Mesendoderm (in vitro differentiated cells): Measurements from ENCODE around the gene FIGNL2.

ENCODE experiments used
- DNase-seq: peaks from one replicate; pipeline ENCODE4 v3.0.0; 2013
- H2AK5ac ChIP-seq: 2 replicates; pipeline ENCODE4 v1.6.1; 2013; ENCODE audit warnings: low read length, inconsistent platforms
- H2BK120ac ChIP-seq: 2 replicates; pipeline ENCODE4 v1.6.1; 2013; ENCODE audit warnings: low read depth, mild to moderate bottlenecking, low read length, moderate library complexity, mixed read lengths
- H2BK15ac ChIP-seq: replicated peaks from 2 replicates; pipeline ENCODE4 v1.6.1; 2013; ENCODE audit warnings: low read depth, mild to moderate bottlenecking, moderate library complexity
- H2BK5ac ChIP-seq: 2 replicates; pipeline ENCODE4 v1.6.1; 2013; ENCODE audit warnings: low read length, inconsistent platforms
- H3K18ac ChIP-seq: 2 replicates; pipeline ENCODE4 v1.6.1; 2013; ENCODE audit warnings: mild to moderate bottlenecking, low read length, mixed read lengths
- H3K23ac ChIP-seq: one replicate; pipeline ENCODE4 v1.6.1; 2013; ENCODE audit warnings: low read length
- H3K27ac ChIP-seq: 2 replicates; pipeline ENCODE4 v1.5.1; 2013; ENCODE audit warnings: low read depth, mild to moderate bottlenecking, inconsistent platforms, low read length, moderate library complexity
- H3K27me3 ChIP-seq: 2 replicates; pipeline ENCODE4 v1.6.1; 2013; ENCODE audit warnings: low read length, control low read depth, mild to moderate bottlenecking, inconsistent platforms; ENCODE audit not compliant: insufficient read depth, poor library complexity
- H3K36me3 ChIP-seq: 2 replicates; pipeline ENCODE4 v1.6.1; 2013; ENCODE audit warnings: low read length, inconsistent platforms; ENCODE audit not compliant: control insufficient read depth, insufficient read depth
- H3K4ac ChIP-seq: one replicate; pipeline ENCODE4 v1.6.1; 2013; ENCODE audit warnings: low read depth, mild to moderate bottlenecking, low read length, moderate library complexity
- H3K4me1 ChIP-seq: 2 replicates; pipeline ENCODE4 v1.6.1; 2013; ENCODE audit warnings: low read depth, low read length, inconsistent platforms; ENCODE audit not compliant: control insufficient read depth
- H3K4me2 ChIP-seq: 2 replicates; pipeline ENCODE4 v1.6.1; 2013; ENCODE audit warnings: low read length
- H3K4me3 ChIP-seq: 2 replicates; pipeline ENCODE4 v1.5.1; 2013; ENCODE audit warnings: mild to moderate bottlenecking, low read length
- H3K56ac ChIP-seq: one replicate; pipeline ENCODE4 v1.6.1; 2013; ENCODE audit warnings: low read length
- H3K79me1 ChIP-seq: 2 replicates; pipeline ENCODE4 v1.6.1; 2013; ENCODE audit warnings: low read length, inconsistent platforms
- H3K79me2 ChIP-seq: 2 replicates; pipeline ENCODE4 v1.6.1; 2013; ENCODE audit warnings: mild to moderate bottlenecking, low read length; ENCODE audit not compliant: control insufficient read depth, insufficient read depth
- H3K9ac ChIP-seq: 2 replicates; pipeline ENCODE4 v1.6.1; 2013; ENCODE audit warnings: low read length, inconsistent platforms
- H4K5ac ChIP-seq: one replicate; pipeline ENCODE4 v1.6.1; 2013; ENCODE audit warnings: low read length
- H4K8ac ChIP-seq: one replicate; pipeline ENCODE4 v1.6.1; 2013; ENCODE audit warnings: low read depth, mild to moderate bottlenecking, control low read depth, low read length, moderate library complexity
- WGBS: extraction: QIAGEN DNeasy Blood & Tissue Kit; methylation state at CpG from one replicate; pipeline ENCODE4 v1.1.7; 2013; ENCODE audit warnings: low lambda C conversion rate, missing lambda C conversion rate; ENCODE audit not compliant: insufficient coverage; ENCODE audit errors: extremely low coverage; 5-methylcytosine and 5-hydroxymethylcytosine counted together

FIGNL2 gene

GRCh38 chr12:51850081-51850964 lies 1.8 kb upstream of the FIGNL2 start:
- no peak for DNase-seq
- Histone ChIP-seq H4K5ac (no peak overlapping the region), H2BK5ac (no peak overlapping the region), H3K4ac (no peak overlapping the region), H2BK120ac (no peak overlapping the region), H3K4me3 (no peak overlapping the region), H3K18ac (no peak overlapping the region), H3K79me2 (no peaks in the 10 kb centered on the region), H4K8ac (no peak overlapping the region), H3K23ac (no peak overlapping the region), H3K4me2 (no peak overlapping the region), H2AK5ac (no peak overlapping the region), H3K4me1 (peaks cover 5% of the 10 kb centered on the region), H3K9ac (no peak overlapping the region), H3K79me1 (no peaks in the 10 kb centered on the region), H3K36me3 (no peaks in the 10 kb centered on the region), H3K56ac (peak overlapping the region; percentile 10), H2BK15ac (no peak overlapping the region), H3K27me3 (no peaks in the 10 kb centered on the region), H3K27ac (no peak overlapping the region)
- no CpG with 5 or more reads among the region's 8 CpGs for WGBS

GRCh38 chr12:51848841-51849735 lies 570 bp upstream of the FIGNL2 start:
- Histone ChIP-seq H3K4me2 (peak overlapping the region; percentile 64), H3K18ac (peak overlapping the region; percentile 57), H3K36me3 (no peaks in the 10 kb centered on the region), H3K4me1 (peaks cover 5% of the 10 kb centered on the region), H3K9ac (peak overlapping the region; percentile 74), H3K4me3 (peak overlapping the region; percentile 21), H3K79me1 (no peaks in the 10 kb centered on the region), H4K5ac (no peak overlapping the region), H3K27me3 (no peaks in the 10 kb centered on the region), H3K4ac (no peak overlapping the region), H3K27ac (no peak overlapping the region), H3K79me2 (no peaks in the 10 kb centered on the region), H2BK5ac (no peak overlapping the region), H2AK5ac (no peak overlapping the region), H4K8ac (no peak overlapping the region), H2BK15ac (no peak overlapping the region), H2BK120ac (no peak overlapping the region), H3K23ac (no peak overlapping the region), H3K56ac (peak overlapping the region; percentile 82)
- peak; percentile 71 for DNase-seq
- no CpG with 5 or more reads among the region's 57 CpGs for WGBS

DNA sequence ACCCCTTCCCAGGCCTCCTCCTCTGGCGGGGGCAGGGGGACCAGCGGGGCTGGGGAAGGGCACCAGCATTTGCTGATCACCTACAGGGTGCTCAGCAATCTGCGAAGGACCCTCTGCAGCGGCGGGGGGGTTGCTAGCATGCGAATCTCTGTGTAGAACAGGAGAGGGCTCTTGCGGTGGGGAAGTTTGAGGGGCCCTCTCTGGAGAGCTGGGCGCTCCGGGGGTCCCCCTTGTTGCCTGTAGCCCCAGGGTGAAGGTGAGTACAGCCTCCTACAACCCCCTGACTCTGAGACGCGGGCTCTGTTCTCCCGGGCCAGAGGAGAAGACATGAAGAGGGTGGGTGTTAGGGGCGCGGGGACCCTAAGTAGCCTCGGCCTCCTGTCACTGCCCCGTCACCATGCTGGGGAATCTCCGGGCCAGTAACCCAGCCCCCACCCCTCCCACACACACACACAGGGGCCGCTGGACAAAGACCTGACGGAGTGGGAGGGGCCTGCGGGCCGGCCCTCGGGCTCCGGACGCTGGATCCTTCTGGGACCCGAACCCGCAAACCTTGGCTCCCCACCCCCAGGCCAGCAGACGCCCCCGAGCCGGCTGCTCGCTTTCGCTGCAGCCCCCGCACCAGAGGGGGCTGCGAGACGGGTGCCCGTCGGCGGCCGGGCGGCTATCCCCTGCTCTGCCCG lies 734 bp downstream of the FIGNL2 start:
- Histone ChIP-seq H3K56ac (peak overlapping the region; percentile 79), H3K4me2 (peak overlapping the region; percentile 93), H3K27ac (no peak overlapping the region), H3K79me2 (no peaks in the 10 kb centered on the region), H2AK5ac (no peak overlapping the region), H2BK120ac (peak overlapping the region; percentile 7), H4K8ac (no peak overlapping the region), H4K5ac (no peak overlapping the region), H3K4me3 (peak overlapping the region; percentile 47), H3K79me1 (no peaks in the 10 kb centered on the region), H3K18ac (peak overlapping the region; percentile 90), H2BK15ac (no peak overlapping the region), H3K23ac (no peak overlapping the region), H3K4ac (peak overlapping the region; percentile 86), H2BK5ac (no peak overlapping the region), H3K36me3 (no peaks in the 10 kb centered on the region), H3K27me3 (no peaks in the 10 kb centered on the region), H3K9ac (peak overlapping the region; percentile 69), H3K4me1 (peaks cover 5% of the 10 kb centered on the region)
- no CpG with 5 or more reads among the region's 40 CpGs for WGBS
- DNase-seq = peak; percentile 40

DNA sequence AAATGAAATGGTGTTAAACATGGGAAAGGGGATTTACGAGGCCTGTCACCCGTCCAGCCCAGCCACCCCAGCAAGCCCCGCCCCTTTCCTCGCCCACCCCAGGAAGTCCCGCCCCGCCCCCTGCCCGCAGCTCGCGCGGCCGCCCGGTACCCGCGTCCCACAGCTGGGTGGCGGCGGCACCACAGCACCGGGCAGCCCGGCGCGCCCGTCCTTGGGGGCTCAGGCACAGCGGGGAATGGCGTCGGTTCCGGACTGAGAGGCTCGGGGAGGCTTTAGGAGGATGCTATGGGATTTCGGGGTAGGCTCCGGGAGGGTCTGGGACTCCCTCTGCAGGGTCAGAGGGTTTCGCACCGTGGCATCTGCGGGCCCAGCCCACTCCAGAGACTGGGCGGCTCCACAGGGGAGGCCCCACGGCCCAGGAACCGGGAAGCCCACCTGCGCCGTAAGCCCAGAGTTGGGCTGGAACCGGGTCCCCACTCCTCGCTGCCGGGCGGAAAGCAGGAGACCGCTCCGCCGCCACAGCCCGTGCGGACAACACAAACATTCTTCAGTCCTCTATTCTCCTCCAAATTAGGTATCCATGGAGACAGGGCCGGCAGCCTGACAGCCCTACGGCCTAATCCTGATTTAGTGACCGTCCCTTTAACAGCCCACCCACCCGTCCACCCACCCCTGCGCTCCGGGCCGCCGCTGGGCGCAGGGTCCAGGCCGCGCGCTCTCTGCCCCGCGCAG lies 1.4 kb downstream of the FIGNL2 start:
- Histone ChIP-seq H4K5ac (no peak overlapping the region), H3K4me3 (peak overlapping the region; percentile 47), H3K27ac (no peak overlapping the region), H3K36me3 (no peaks in the 10 kb centered on the region), H3K4me2 (peak overlapping the region; percentile 93), H2AK5ac (no peak overlapping the region), H3K79me2 (no peaks in the 10 kb centered on the region), H4K8ac (no peak overlapping the region), H3K27me3 (no peaks in the 10 kb centered on the region), H3K18ac (no peak overlapping the region), H3K79me1 (no peaks in the 10 kb centered on the region), H3K9ac (peak overlapping the region; percentile 61), H3K56ac (peak overlapping the region; percentile 79), H3K23ac (no peak overlapping the region), H2BK120ac (no peak overlapping the region), H2BK5ac (no peak overlapping the region), H3K4ac (no peak overlapping the region), H3K4me1 (peaks cover 5% of the 10 kb centered on the region), H2BK15ac (no peak overlapping the region)
- WGBS = no CpG with 5 or more reads among the region's 59 CpGs
- DNase-seq = peak; percentile 81

DNA sequence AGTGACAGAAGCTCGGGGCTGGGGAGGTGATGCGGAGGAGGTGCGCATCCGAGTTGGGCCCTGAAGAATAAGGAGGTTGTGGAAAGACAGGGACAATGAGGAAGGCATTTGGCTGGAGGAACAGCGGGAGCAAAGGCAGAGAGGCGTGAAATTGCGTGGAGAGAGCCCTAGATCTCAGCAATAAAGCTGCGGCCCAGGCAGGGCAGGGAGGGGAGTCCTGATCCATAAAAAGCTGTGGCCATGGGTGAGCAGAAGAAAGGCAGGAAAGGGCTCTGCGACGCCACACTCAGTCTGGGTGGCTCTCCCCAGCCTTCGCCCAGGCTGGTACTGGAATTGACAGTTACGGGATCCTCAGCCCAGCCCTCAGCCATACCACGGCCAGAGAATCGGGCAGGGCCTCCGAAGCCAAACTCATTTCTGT lies 2.2 kb downstream of the FIGNL2 start:
- no peak overlapping the region for H3K4me3 ChIP-seq
- H2AK5ac ChIP-seq = no peak overlapping the region
- H3K4me2 ChIP-seq = no peak overlapping the region
- H2BK15ac ChIP-seq = no peak overlapping the region
- H3K27ac ChIP-seq = no peak overlapping the region
- H2BK120ac ChIP-seq = no peak overlapping the region
- H3K27me3 ChIP-seq = no peaks in the 10 kb centered on the region
- no peaks in the 10 kb centered on the region for H3K79me2 ChIP-seq
- no peak overlapping the region for H3K18ac ChIP-seq
- H3K23ac ChIP-seq = peak overlapping the region; percentile 50
- no CpG with 5 or more reads among the region's 15 CpGs for WGBS
- no peak overlapping the region for H2BK5ac ChIP-seq
- H3K79me1 ChIP-seq = no peaks in the 10 kb centered on the region
- no peak overlapping the region for H4K8ac ChIP-seq
- DNase-seq = no peak
- H4K5ac ChIP-seq = no peak overlapping the region
- peak overlapping the region; percentile 12 for H3K9ac ChIP-seq
- H3K4ac ChIP-seq = no peak overlapping the region
- H3K36me3 ChIP-seq = no peaks in the 10 kb centered on the region
- H3K4me1 ChIP-seq = peaks cover 5% of the 10 kb centered on the region
- peak overlapping the region; percentile 2 for H3K56ac ChIP-seq
